Measurements from ENCODE around the gene TSC22D2. TPM values are rescaled to one million over a fixed set of nuclear protein-coding genes. Genes with fewer than 3 reads are reported as not detected.

TSC22D2 gene
- total and polyA plus RNA-seq, 2 experiments from 2014 or later, result 11.5 to 27.5 TPM

GRCh38 chr3:150363420-150363819 lies 44.7 kb upstream of the TSC22D2 start:
- Histone ChIP-seq H3K4me1 (ENCODE audit: insufficient read depth) (peaks cover 22% of the 10 kb centered on the region), H3K36me3 (ENCODE audit: low read depth) (no peaks in the 10 kb centered on the region), H3K9ac (no peak overlapping the region), H3K4me2 (ENCODE audit: unreplicated experiment) (no peak overlapping the region), H3F3A (ENCODE audit: insufficient read depth) (no peaks in the 10 kb centered on the region), H3K9me3 (ENCODE audit: low read depth) (no peaks in the 10 kb centered on the region), H3K4me3 (no peak overlapping the region), H3K79me2 (ENCODE audit: insufficient read depth) (no peaks in the 10 kb centered on the region), H3K9me2 (ENCODE audit: insufficient read depth) (no peaks in the 10 kb centered on the region; the same call in 1 of the 2 replicates), H3K27ac (no peak overlapping the region), H2AFZ (no peak overlapping the region), H3K27me3 (replicated peaks; ENCODE audit: insufficient read depth) (no peaks in the 10 kb centered on the region), H4K20me1 (ENCODE audit: insufficient read depth) (no peaks in the 10 kb centered on the region)
- WGBS, 2 experiments (ENCODE audit: low coverage in 1 of 2, low lambda C conversion rate in 2 of 2, missing lambda C conversion rate in 2 of 2), result 93 to 96% methylated on average over 2 of the region's 2 CpGs
- in situ Hi-C loops (cut with MboI), result no loop called here
- TF ChIP-seq EZH2phosphoT487 (IDR thresholded peaks at IDR 0.05; ENCODE audit: insufficient read depth, low read depth), result no peak
- no peak for TF ChIP-seq EZH2 (IDR thresholded peaks at IDR 0.05; ENCODE audit: insufficient read depth, poor library complexity, severe bottlenecking)
- DNase-seq, result no peak

GRCh38 chr3:150365132-150365604 lies 42.9 kb upstream of the TSC22D2 start:
- Histone ChIP-seq H3K4me2 (ENCODE audit: unreplicated experiment) (no peak overlapping the region), H4K20me1 (ENCODE audit: insufficient read depth) (no peaks in the 10 kb centered on the region), H3K27ac (no peak overlapping the region), H3K4me3 (no peak overlapping the region), H3K27me3 (replicated peaks; ENCODE audit: insufficient read depth) (no peaks in the 10 kb centered on the region), H3K9ac (no peak overlapping the region), H3K36me3 (ENCODE audit: low read depth) (no peaks in the 10 kb centered on the region), H3K4me1 (ENCODE audit: insufficient read depth) (peaks cover 24% of the 10 kb centered on the region), H3K9me2 (ENCODE audit: insufficient read depth) (no peaks in the 10 kb centered on the region; the same call in 1 of the 2 replicates), H3K9me3 (ENCODE audit: low read depth) (no peaks in the 10 kb centered on the region), H3K79me2 (ENCODE audit: insufficient read depth) (no peaks in the 10 kb centered on the region), H3F3A (ENCODE audit: insufficient read depth) (peaks cover 7% of the 10 kb centered on the region), H2AFZ (no peak overlapping the region)
- in situ Hi-C loops (cut with MboI), result no loop called here
- TF ChIP-seq EZH2phosphoT487 (IDR thresholded peaks at IDR 0.05; ENCODE audit: insufficient read depth, low read depth), result no peak
- TF ChIP-seq EZH2 (IDR thresholded peaks at IDR 0.05; ENCODE audit: insufficient read depth, poor library complexity, severe bottlenecking), result no peak
- DNase-seq, result peak; percentile 64
- 66 to 72% methylated on average over 5 of the region's 5 CpGs for WGBS, 2 experiments (ENCODE audit: low coverage in 1 of 2, low lambda C conversion rate in 2 of 2, missing lambda C conversion rate in 2 of 2)

- peak; percentile 82 for DNase-seq
- no peaks in the 10 kb centered on the region for H3K9me3 ChIP-seq (ENCODE audit: low read depth)
- TF ChIP-seq EZH2phosphoT487 (IDR thresholded peaks at IDR 0.05; ENCODE audit: insufficient read depth, low read depth) (no peak), EZH2 (IDR thresholded peaks at IDR 0.05; ENCODE audit: insufficient read depth, poor library complexity, severe bottlenecking) (no peak)
- peaks cover 30% of the 10 kb centered on the region for H3F3A ChIP-seq (ENCODE audit: insufficient read depth)
- H2AFZ ChIP-seq, result peak overlapping the region; percentile 11; the same call in 1 of the 2 replicates
- H3K79me2 ChIP-seq (ENCODE audit: insufficient read depth), result peaks cover 5% of the 10 kb centered on the region
- H3K4me1 ChIP-seq (ENCODE audit: insufficient read depth), result peaks cover 43% of the 10 kb centered on the region
- no peaks in the 10 kb centered on the region for H3K27me3 ChIP-seq (replicated peaks; ENCODE audit: insufficient read depth)
- in situ Hi-C loops (cut with MboI), result no loop called here
- H4K20me1 ChIP-seq (ENCODE audit: insufficient read depth), result no peaks in the 10 kb centered on the region
- no peak overlapping the region for H3K4me2 ChIP-seq (ENCODE audit: unreplicated experiment)
- no peaks in the 10 kb centered on the region for H3K36me3 ChIP-seq (ENCODE audit: low read depth)
- no peak overlapping the region; the same call in 1 of the 2 replicates for H3K9ac ChIP-seq
- H3K9me2 ChIP-seq (ENCODE audit: insufficient read depth), result no peaks in the 10 kb centered on the region; the same call in 1 of the 2 replicates
- H3K27ac ChIP-seq, result peak overlapping the region; percentile 55
- H3K4me3 ChIP-seq, result no peak overlapping the region
These were observed 40.3 kb upstream of the TSC22D2 start for GRCh38 chr3:150367757-150368156.

- Histone ChIP-seq H3K4me2 (ENCODE audit: unreplicated experiment) (peak overlapping the region; percentile 91), H3K9me2 (ENCODE audit: insufficient read depth) (no peaks in the 10 kb centered on the region; the same call in 1 of the 2 replicates), H3K27ac (peak overlapping the region; percentile 87), H3K4me1 (ENCODE audit: insufficient read depth) (peaks cover 48% of the 10 kb centered on the region), H3K27me3 (replicated peaks; ENCODE audit: insufficient read depth) (no peaks in the 10 kb centered on the region), H3K4me3 (peak overlapping the region; percentile 77), H4K20me1 (ENCODE audit: insufficient read depth) (no peaks in the 10 kb centered on the region), H3K79me2 (ENCODE audit: insufficient read depth) (peaks cover 5% of the 10 kb centered on the region), H3F3A (ENCODE audit: insufficient read depth) (peaks cover 32% of the 10 kb centered on the region), H3K9ac (peak overlapping the region; percentile 75), H2AFZ (peak overlapping the region; percentile 67), H3K9me3 (ENCODE audit: low read depth) (no peaks in the 10 kb centered on the region), H3K36me3 (ENCODE audit: low read depth) (no peaks in the 10 kb centered on the region)
- WGBS, 2 experiments (ENCODE audit: low coverage in 1 of 2, low lambda C conversion rate in 2 of 2, missing lambda C conversion rate in 2 of 2), result 0 to 2% methylated on average over 4 of the region's 4 CpGs
- TF ChIP-seq EZH2phosphoT487 (IDR thresholded peaks at IDR 0.05; ENCODE audit: insufficient read depth, low read depth) (no peak), EZH2 (IDR thresholded peaks at IDR 0.05; ENCODE audit: insufficient read depth, poor library complexity, severe bottlenecking) (no peak)
- DNase-seq, result peak; percentile 99
- in situ Hi-C loops (cut with MboI), result no loop called here
These were observed 37.9 kb upstream of the TSC22D2 start for GRCh38 chr3:150370122-150370602.

Data from GM23248 (cell line).